ENCODE measurements around the gene GGT5. TPM values are rescaled to one million over a fixed set of nuclear protein-coding genes. Genes with fewer than 3 reads are reported as not detected.
"Not testable (repeated sequence)": the region's sequence is repeated elsewhere in the genome, so short reads cannot be mapped to it uniquely, and the experiment has no call there.

The GGT5 gene
- total and polyA plus RNA-seq, 8 donors = 9.9 to 48.8 (median 20.4) TPM

- intact Hi-C loops (cut with DNase I; ENCODE audit: low total_unique reads) = no loop called here
- H3K4me1 ChIP-seq = no peaks in the 10 kb centered on the region
- peaks cover 0 to 34% (median 26%) of the 10 kb centered on the region in 4 donors for H3K36me3 ChIP-seq
- H3K4me3 ChIP-seq = no peak overlapping the region
- H3K9me3 ChIP-seq = peaks cover 0 to 9% (median 3%) of the 10 kb centered on the region in 4 donors
- TF ChIP-seq POLR2A (IDR thresholded peaks at IDR 0.05) = no peak
- no peak for TF ChIP-seq POLR2AphosphoS5 (IDR thresholded peaks at IDR 0.05)
- TF ChIP-seq EP300 (IDR thresholded peaks at IDR 0.05) = no peak
- TF ChIP-seq CTCF (IDR thresholded peaks at IDR 0.05) = no peak
- no peak overlapping the region for H3K27ac ChIP-seq
- no peaks in the 10 kb centered on the region for H3K27me3 ChIP-seq
- WGBS, 5 donors = 86 to 94% (median 91%) methylated on average over 8 to 9 of the region's 9 CpGs
- no peak for DNase-seq
Measured at GRCh38 chr22:24219750-24220149, 25.1 kb downstream of the GGT5 start.

GRCh38 chr22:24217384-24217783, 27.5 kb downstream of the GGT5 start:
- Histone ChIP-seq H3K27me3 (no peaks in the 10 kb centered on the region), H3K36me3 (peaks cover 0 to 31% (median 17%) of the 10 kb centered on the region in 4 donors), H3K4me3 (no peak overlapping the region), H3K27ac (no peak overlapping the region), H3K4me1 (no peaks in the 10 kb centered on the region), H3K9me3 (no peaks in the 10 kb centered on the region)
- TF ChIP-seq EP300 (IDR thresholded peaks at IDR 0.05) = no peak
- intact Hi-C loops (cut with DNase I; ENCODE audit: low total_unique reads) = no loop called here
- DNase-seq = no peak
- WGBS, 5 donors = 63 to 74% (median 70%) methylated on average over 3 of the region's 3 CpGs

- no peak for TF ChIP-seq CTCF (IDR thresholded peaks at IDR 0.05)
- no peak for TF ChIP-seq EP300 (IDR thresholded peaks at IDR 0.05)
- TF ChIP-seq POLR2AphosphoS5 (IDR thresholded peaks at IDR 0.05) = no peak
- TF ChIP-seq POLR2A (IDR thresholded peaks at IDR 0.05) = no peak
- intact Hi-C loops (cut with DNase I; ENCODE audit: low total_unique reads) = no loop called here
- Histone ChIP-seq H3K27me3 (no peaks in the 10 kb centered on the region), H3K36me3 (peaks cover 0 to 30% (median 16%) of the 10 kb centered on the region in 4 donors), H3K9me3 (no peaks in the 10 kb centered on the region), H3K27ac (no peak overlapping the region), H3K4me3 (no peak overlapping the region), H3K4me1 (no peaks in the 10 kb centered on the region)
- WGBS, 5 donors = 87 to 93% (median 91%) methylated on average over 12 of the region's 12 CpGs
- DNase-seq = no peak
Measured at GRCh38 chr22:24216541-24217209, 28.2 kb downstream of the GGT5 start.

- H3K27ac ChIP-seq = no peak overlapping the region
- H3K4me3 ChIP-seq = no peak overlapping the region
- peaks cover 0 to under 1% (median 0%) of the 10 kb centered on the region in 4 donors for H3K4me1 ChIP-seq
- H3K36me3 ChIP-seq = peaks cover 0 to 16% (median 8%) of the 10 kb centered on the region in 4 donors
- no peak for DNase-seq
- intact Hi-C loops (cut with DNase I; ENCODE audit: low total_unique reads) = no loop called here
- no peaks in the 10 kb centered on the region for H3K27me3 ChIP-seq
- TF ChIP-seq EP300 (IDR thresholded peaks at IDR 0.05) = no peak
- no peak for TF ChIP-seq CTCF (IDR thresholded peaks at IDR 0.05)
- no peak for TF ChIP-seq POLR2AphosphoS5 (IDR thresholded peaks at IDR 0.05)
- no peak for TF ChIP-seq POLR2A (IDR thresholded peaks at IDR 0.05)
- 74 to 83% (median 75%) methylated on average over 12 of the region's 12 CpGs for WGBS, 5 donors
- no peaks in the 10 kb centered on the region for H3K9me3 ChIP-seq
Measured at GRCh38 chr22:24214467-24215285, 30.2 kb downstream of the GGT5 start.

GRCh38 chr22:24213111-24213510, 31.8 kb downstream of the GGT5 start:
- H3K27ac ChIP-seq; H3K27me3 ChIP-seq; intact Hi-C loops (cut with DNase I; ENCODE audit: low total_unique reads); H3K36me3 ChIP-seq; DNase-seq; H3K4me3 ChIP-seq; H3K9me3 ChIP-seq: not testable (repeated sequence)
- H3K4me1 ChIP-seq = peaks cover 6 to 16% (median 8%) of the 10 kb centered on the region in 4 donors
- WGBS, 5 donors = 93 to 97% (median 96%) methylated on average over 9 of the region's 9 CpGs

GRCh38 chr22:24211716-24212115, 33.2 kb downstream of the GGT5 start:
- DNase-seq; H3K9me3 ChIP-seq; H3K27me3 ChIP-seq; H3K36me3 ChIP-seq; intact Hi-C loops (cut with DNase I; ENCODE audit: low total_unique reads); H3K27ac ChIP-seq; H3K4me3 ChIP-seq: not testable (repeated sequence)
- 87 to 92% (median 89%) methylated on average over 5 of the region's 6 CpGs for WGBS, 5 donors
- peaks cover 18 to 28% (median 21%) of the 10 kb centered on the region in 4 donors for H3K4me1 ChIP-seq

GRCh38 chr22:24210409-24210808, 34.5 kb downstream of the GGT5 start:
- H3K27ac ChIP-seq; H3K9me3 ChIP-seq; H3K4me3 ChIP-seq; H3K27me3 ChIP-seq; DNase-seq; intact Hi-C loops (cut with DNase I; ENCODE audit: low total_unique reads); H3K36me3 ChIP-seq: not testable (repeated sequence)
- peaks cover 27 to 41% (median 30%) of the 10 kb centered on the region in 4 donors for H3K4me1 ChIP-seq
- WGBS, 5 donors = 89 to 97% (median 92%) methylated on average over 11 of the region's 11 CpGs
